Panc1 (cell line): ENCODE data around the gene ADAMTS9. TPM values are rescaled to one million over a fixed set of nuclear protein-coding genes. Genes with fewer than 3 reads are reported as not detected.

Experiments
- ATAC-seq: fragments of 200-7000 bp; cut with Tn5 transposase; 2 replicates; pipeline ENCODE4 v1.9.1; 2020; ENCODE audit warnings: mild to moderate bottlenecking, moderate library complexity
- BruUV-seq: library from RNA; stranded (reverse); fragments of 400-500 nt; replicated peaks from 2 replicates; lab custom pipeline; 2021; lab: Mats Ljungman, UMichigan
- CTCF ChIA-PET: fragments of 300-600 bp; sonication (Branson Sonifier 250); formaldehyde crosslinking; loops from one replicate; lab custom pipeline; 2022; ENCODE audit warnings: antibody characterized with exemption; lab: Charles Lee
- POLR2A ChIA-PET: fragments of 300-600 bp; sonication (Branson Sonifier 250); formaldehyde crosslinking; loops from one replicate; lab custom pipeline; 2022; ENCODE audit warnings: antibody characterized with exemption; lab: Charles Lee
- DNase-seq: peaks from one replicate; pipeline ENCODE4 v3.0.0-alpha.2; 2010; ENCODE audit warnings: low read depth, low spot score
- H3K27ac ChIP-seq: 2 replicates; pipeline ENCODE4 v1.5.1; 2011; ENCODE audit warnings: mild to moderate bottlenecking, low read length, inconsistent platforms
- H3K27me3 ChIP-seq: fragments of 200-500 bp; sonication (Bioruptor generic); 2 replicates; pipeline ENCODE4 v1.6.0; 2014; ENCODE audit warnings: low read length, inconsistent platforms; ENCODE audit not compliant: control insufficient read depth, insufficient read depth
- H3K36me3 ChIP-seq: fragments of 200-500 bp; sonication (Bioruptor generic); 2 replicates; pipeline ENCODE4 v1.5.1; 2014; ENCODE audit warnings: inconsistent platforms, mild to moderate bottlenecking, low read length, moderate library complexity; ENCODE audit not compliant: control insufficient read depth, insufficient read depth
- H3K4me1 ChIP-seq: 2 replicates; pipeline ENCODE4 v1.5.1; 2011; ENCODE audit warnings: inconsistent platforms, mild to moderate bottlenecking, low read length, moderate library complexity; ENCODE audit not compliant: control insufficient read depth, insufficient read depth
- H3K4me3 ChIP-seq, 2 experiments: 2 replicates each; pipeline ENCODE4 v1.5.1; 2011 to 2012; ENCODE audit warnings: low read depth in 2 of 2, low read length in 2 of 2, mild to moderate bottlenecking in 2 of 2, inconsistent platforms in 1 of 2, moderate library complexity in 1 of 2
- H3K9me3 ChIP-seq: fragments of 200-500 bp; sonication (Bioruptor generic); 2 replicates; pipeline ENCODE4 v1.5.1; 2014; ENCODE audit warnings: low read depth, mild to moderate bottlenecking, inconsistent platforms, low read length, moderate library complexity; ENCODE audit not compliant: control insufficient read depth, insufficient read depth
- POLR2AphosphoS5 ChIP-seq: IDR thresholded peaks from 2 replicates; pipeline ENCODE4 v1.6.1; 2012; ENCODE audit warnings: mild to moderate bottlenecking, low read depth, low read length, moderate library complexity
- SIN3A ChIP-seq: IDR thresholded peaks from 2 replicates; pipeline ENCODE4 v1.6.1; 2012; ENCODE audit warnings: low read depth, mild to moderate bottlenecking, low read length, moderate library complexity, borderline replicate concordance; ENCODE audit not compliant: insufficient read depth
- TCF7L2 ChIP-seq: IDR thresholded peaks from 2 replicates; pipeline ENCODE4 v1.6.1; 2011; ENCODE audit warnings: mild to moderate bottlenecking, low read depth, low read length, inconsistent platforms
- in situ Hi-C: cut with HindIII; loops from 2 replicates; pipeline ENCODE4 v1.10.0; 2016; ENCODE audit warnings: low sequenced_read_pairs, low pct_unique_long_range_greater_than_20kb
- intact Hi-C: fragments of 100-400 bp; cut with micrococcal nuclease; formaldehyde crosslinking; loops from one replicate; pipeline ENCODE4 v1.10.0; 2022; ENCODE audit not compliant: unreplicated experiment
- total RNA-seq: library from RNA; stranded (reverse); gene quantifications from one replicate; pipeline ENCODE4 v1.2.1, GENCODE V29; 2021; ENCODE audit not compliant: unreplicated experiment
- TF ChIP-seq, protein P1 (sequence below), 2 experiments: IDR thresholded peaks; 2 replicates each; pipeline ENCODE4 v1.6.1; 2011 to 2012; ENCODE audit warnings: low read depth in 2 of 2, control low read depth in 1 of 2, low read length in 1 of 2, mild to moderate bottlenecking in 1 of 2, moderate library complexity in 1 of 2; ENCODE audit not compliant: insufficient read depth in 1 of 2
- TF ChIP-seq, protein P2 (sequence below): fragments of 450-650 bp; IDR thresholded peaks from 2 replicates; pipeline ENCODE4 v1.5.1; 2017; ENCODE audit warnings: mild to moderate bottlenecking

Gene ADAMTS9
- total RNA-seq, 1 experiment from 2014 or later: 0.05 TPM

DNA sequence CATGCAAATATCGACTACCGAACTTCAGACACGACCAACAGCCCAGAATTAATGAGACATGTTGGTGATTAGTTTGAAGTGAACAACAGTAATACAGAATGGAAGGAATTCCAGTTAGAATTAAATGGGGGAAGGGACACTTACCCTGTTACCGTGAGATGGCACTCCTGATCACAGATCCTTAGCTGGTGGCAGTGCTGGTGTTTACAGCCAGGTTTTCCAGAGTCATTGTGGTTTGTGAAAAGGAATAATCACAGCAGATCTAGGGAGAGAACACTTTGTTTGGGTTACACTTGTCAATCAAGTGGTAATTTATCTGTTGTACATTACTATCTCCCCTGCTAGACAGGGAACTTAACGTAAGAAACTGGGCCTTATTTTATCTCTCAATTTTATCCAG is 217.4 kb downstream of the ADAMTS9 start:
- BruUV-seq: no TSS peak

DNA sequence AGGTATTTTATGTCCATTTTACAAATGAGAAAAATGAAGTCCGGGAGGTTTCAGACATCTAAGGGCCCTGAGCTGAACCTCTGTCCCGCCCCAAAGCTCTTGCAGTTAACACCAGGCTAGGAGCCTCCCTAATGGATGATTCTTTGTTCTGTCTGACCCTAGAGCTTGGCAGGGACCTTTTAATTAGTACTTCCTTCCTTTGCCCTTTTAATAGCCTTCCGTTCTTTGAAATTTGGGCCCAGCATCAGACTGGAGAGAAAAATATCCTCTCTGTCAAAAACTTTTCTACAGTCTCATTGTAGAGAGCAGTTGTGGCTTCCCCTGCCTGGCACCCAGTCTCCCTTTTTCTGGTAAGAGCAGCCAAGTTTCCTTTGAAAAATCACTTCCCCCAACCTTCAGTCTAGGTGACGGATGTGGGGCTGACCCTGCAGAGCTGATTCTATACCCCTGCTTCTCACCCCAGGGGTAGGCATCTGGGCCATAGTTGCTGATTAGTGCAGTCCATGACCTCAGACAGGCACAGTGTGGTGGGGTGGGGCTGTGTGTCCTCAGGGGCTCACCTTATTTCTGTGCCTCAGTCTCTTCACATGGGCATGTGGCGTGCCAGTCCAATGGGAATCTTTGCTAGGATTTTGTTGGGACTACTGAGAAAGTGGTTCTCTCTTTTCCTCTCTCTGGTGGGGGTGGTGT is 220.4 kb downstream of the ADAMTS9 start:
- CTCF ChIA-PET: no interaction called here
- in situ Hi-C loops: no loop called here

More for the DNA sequence above, 217.4 kb downstream of the ADAMTS9 start:
- TF ChIP-seq, protein P1, sequence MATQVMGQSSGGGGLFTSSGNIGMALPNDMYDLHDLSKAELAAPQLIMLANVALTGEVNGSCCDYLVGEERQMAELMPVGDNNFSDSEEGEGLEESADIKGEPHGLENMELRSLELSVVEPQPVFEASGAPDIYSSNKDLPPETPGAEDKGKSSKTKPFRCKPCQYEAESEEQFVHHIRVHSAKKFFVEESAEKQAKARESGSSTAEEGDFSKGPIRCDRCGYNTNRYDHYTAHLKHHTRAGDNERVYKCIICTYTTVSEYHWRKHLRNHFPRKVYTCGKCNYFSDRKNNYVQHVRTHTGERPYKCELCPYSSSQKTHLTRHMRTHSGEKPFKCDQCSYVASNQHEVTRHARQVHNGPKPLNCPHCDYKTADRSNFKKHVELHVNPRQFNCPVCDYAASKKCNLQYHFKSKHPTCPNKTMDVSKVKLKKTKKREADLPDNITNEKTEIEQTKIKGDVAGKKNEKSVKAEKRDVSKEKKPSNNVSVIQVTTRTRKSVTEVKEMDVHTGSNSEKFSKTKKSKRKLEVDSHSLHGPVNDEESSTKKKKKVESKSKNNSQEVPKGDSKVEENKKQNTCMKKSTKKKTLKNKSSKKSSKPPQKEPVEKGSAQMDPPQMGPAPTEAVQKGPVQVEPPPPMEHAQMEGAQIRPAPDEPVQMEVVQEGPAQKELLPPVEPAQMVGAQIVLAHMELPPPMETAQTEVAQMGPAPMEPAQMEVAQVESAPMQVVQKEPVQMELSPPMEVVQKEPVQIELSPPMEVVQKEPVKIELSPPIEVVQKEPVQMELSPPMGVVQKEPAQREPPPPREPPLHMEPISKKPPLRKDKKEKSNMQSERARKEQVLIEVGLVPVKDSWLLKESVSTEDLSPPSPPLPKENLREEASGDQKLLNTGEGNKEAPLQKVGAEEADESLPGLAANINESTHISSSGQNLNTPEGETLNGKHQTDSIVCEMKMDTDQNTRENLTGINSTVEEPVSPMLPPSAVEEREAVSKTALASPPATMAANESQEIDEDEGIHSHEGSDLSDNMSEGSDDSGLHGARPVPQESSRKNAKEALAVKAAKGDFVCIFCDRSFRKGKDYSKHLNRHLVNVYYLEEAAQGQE (IDR thresholded peaks at IDR 0.05; ENCODE audit: insufficient read depth in 1 of 2, low read depth in 2 of 2, low read length in 1 of 2): no peak
- TF ChIP-seq SIN3A: no peak
- no peak for TF ChIP-seq TCF7L2
- TF ChIP-seq POLR2AphosphoS5: no peak
- TF ChIP-seq, protein P2, sequence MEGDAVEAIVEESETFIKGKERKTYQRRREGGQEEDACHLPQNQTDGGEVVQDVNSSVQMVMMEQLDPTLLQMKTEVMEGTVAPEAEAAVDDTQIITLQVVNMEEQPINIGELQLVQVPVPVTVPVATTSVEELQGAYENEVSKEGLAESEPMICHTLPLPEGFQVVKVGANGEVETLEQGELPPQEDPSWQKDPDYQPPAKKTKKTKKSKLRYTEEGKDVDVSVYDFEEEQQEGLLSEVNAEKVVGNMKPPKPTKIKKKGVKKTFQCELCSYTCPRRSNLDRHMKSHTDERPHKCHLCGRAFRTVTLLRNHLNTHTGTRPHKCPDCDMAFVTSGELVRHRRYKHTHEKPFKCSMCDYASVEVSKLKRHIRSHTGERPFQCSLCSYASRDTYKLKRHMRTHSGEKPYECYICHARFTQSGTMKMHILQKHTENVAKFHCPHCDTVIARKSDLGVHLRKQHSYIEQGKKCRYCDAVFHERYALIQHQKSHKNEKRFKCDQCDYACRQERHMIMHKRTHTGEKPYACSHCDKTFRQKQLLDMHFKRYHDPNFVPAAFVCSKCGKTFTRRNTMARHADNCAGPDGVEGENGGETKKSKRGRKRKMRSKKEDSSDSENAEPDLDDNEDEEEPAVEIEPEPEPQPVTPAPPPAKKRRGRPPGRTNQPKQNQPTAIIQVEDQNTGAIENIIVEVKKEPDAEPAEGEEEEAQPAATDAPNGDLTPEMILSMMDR: no peak
- H3K4me1 ChIP-seq: no peaks in the 10 kb centered on the region
- no peak overlapping the region for H3K4me3 ChIP-seq
- CTCF ChIA-PET: no interaction called here
- POLR2A ChIA-PET: no interaction called here
- ATAC-seq (no peak), DNase-seq (no peak)
- no peak overlapping the region for H3K27ac ChIP-seq
- intact Hi-C loops: no loop called here
- in situ Hi-C loops: no loop called here
- no peaks in the 10 kb centered on the region for H3K9me3 ChIP-seq
- no peaks in the 10 kb centered on the region for H3K27me3 ChIP-seq
- no peaks in the 10 kb centered on the region for H3K36me3 ChIP-seq

More for the DNA sequence above, 220.4 kb downstream of the ADAMTS9 start:
- DNase-seq: no peak
- no peaks in the 10 kb centered on the region for H3K27me3 ChIP-seq
- intact Hi-C loops: no loop called here
- no peak overlapping the region for H3K27ac ChIP-seq
- H3K4me1 ChIP-seq: no peaks in the 10 kb centered on the region
- no peaks in the 10 kb centered on the region for H3K36me3 ChIP-seq
- POLR2A ChIA-PET: interaction anchor here (0.6 kb wide), 1 partner anchor 41 kb away, joined by 3 read pairs; no protein-coding TSS in a partner anchor
- no peak for ATAC-seq
- no peak overlapping the region for H3K4me3 ChIP-seq
- BruUV-seq: no TSS peak
- TF ChIP-seq SIN3A (no peak), TCF7L2 (no peak), POLR2AphosphoS5 (no peak)
- TF ChIP-seq, protein P1 (IDR thresholded peaks at IDR 0.05; ENCODE audit: insufficient read depth in 1 of 2, low read depth in 2 of 2, low read length in 1 of 2): no peak
- TF ChIP-seq, protein P2: no peak
- H3K9me3 ChIP-seq: no peaks in the 10 kb centered on the region
